HT1080 (cell line): Measurements from ENCODE around the gene TBL1XR1. TPM values are rescaled to one million over a fixed set of nuclear protein-coding genes. Genes with fewer than 3 reads are reported as not detected.
A peak's percentile ranks its signal among the peaks of the same experiment; 100 is the strongest.
"Not testable (repeated sequence)": the region's sequence is repeated elsewhere in the genome, so short reads cannot be mapped to it uniquely, and the experiment has no call there.

Source experiments
- DNase-seq: peaks from one replicate; pipeline ENCODE4 v3.0.0-alpha.2; 2015; ENCODE audit warnings: low read depth
- total RNA-seq: library from RNA; depleted of rRNA; stranded (reverse); fragments of >200 nt; shearing (Covaris generic); gene quantifications from 2 replicates; pipeline ENCODE4 v1.2.3, GENCODE V29; 2014

The TBL1XR1 gene
- total RNA-seq, 1 experiment from 2014 or later: 158 TPM

DNA sequence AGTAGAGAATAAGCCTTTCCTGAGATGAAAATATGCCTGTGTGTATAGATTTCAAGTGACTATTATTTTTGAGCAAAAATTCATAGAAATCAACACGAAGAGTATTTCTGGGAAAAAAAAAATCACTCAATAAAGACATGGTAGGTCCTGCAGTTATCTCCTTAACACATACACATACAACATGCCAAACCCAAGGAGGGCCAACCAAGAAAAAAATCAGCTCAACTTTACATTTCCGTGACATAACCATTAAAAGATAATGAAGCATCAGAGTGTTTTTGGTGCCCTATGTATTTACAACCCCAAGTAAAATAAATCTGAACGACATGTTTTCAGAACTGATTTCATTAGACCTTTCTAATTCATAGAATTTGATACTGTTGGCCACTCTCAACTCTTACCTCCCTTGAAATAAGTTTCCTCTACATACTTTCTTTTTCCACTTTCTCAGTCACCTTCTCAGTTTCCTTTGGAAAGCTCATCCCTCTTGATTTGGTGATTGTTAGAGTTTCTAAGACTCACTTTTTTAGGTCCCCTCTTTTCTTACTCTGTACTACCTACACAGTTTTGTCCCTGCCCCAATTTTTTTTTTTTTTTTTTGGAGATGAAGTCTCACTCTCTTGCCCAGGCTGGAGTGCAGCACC, 162.3 kb downstream of the TBL1XR1 start:
- no peak for DNase-seq

GRCh38 chr3:177026505-177027277, 170.6 kb downstream of the TBL1XR1 start:
- peak; percentile 26 for DNase-seq

DNA sequence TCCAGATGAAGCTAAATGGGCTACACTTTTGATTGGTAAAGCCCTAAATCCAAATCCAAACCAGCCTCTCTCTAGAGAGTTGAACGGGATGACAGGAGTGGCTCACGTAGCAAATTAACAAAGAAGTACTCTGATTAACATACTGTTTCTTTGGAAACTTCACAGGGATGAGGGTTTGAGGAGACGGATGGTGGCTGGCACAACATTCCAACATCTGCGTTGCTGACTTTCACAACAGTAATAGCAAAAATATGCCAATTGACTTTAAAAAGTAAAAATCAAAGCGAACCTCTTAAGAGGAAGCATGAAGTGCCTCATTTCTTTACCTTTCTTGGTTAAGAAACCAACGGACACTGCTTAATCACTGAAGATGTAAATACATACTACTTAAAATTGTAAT, 181.4 kb downstream of the TBL1XR1 start:
- no peak for DNase-seq

- no peak for DNase-seq
Measured at GRCh38 chr3:177013681-177014280, 183.5 kb downstream of the TBL1XR1 start.

DNA sequence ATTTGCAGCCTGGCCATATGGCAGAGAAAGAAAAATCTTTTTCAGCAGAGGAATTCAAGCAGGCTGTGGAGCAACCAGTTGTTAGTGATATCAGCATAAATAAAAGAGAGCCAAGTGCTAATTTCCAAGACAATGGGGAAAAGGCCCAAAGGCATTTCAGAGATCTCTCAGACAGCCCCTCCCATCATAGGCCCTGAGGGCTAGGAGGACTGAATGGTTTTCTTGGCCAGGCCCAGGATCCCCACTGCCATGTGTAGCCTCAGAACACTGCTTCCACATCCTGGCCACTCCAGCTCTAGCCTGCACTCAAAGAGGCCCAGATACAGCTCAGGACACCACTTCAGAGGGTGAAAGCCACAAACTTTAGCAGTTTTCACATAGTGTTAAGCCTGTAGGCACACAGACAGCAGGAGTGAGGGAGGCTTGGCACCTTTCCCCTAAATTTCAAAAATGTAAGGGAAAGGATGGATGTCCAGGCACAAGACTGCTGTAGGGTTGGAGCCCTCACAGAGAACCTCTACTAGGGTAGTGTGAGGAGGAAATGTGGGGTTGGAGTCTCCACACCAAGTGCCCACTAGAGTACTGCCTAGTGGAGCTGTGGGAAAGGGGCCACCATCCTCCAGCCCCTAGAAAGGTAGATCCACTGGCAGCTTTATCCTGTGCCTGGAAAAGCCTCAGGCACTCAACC, 191.4 kb downstream of the TBL1XR1 start:
- no peak for DNase-seq

DNA sequence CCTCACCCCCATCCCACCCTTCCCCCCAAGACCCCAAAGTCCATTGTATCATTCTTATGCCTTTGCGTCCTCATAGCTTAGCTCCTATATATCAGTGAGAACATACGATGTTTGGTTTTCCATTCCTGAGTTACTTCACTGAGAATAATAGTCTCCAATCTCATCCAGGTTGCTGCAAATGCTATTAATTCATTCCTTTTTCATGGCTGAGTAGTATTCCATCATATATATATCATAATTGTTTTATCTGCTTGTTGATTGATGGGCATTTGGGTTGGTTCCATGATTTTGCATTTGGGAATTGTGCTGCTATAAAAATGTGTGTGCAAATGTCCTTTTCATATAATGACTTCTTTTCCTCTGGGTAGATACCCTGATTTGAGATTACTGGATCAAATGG, 197.1 kb downstream of the TBL1XR1 start:
- DNase-seq: not testable (repeated sequence)

GRCh38 chr3:176995946-176996345, 201.3 kb downstream of the TBL1XR1 start:
- DNase-seq: no peak

- DNase-seq: no peak
Measured at GRCh38 chr3:176994891-176995781, 202.1 kb downstream of the TBL1XR1 start.

- no peak for DNase-seq
Measured at GRCh38 chr3:176994393-176994792, 202.9 kb downstream of the TBL1XR1 start.

GRCh38 chr3:176992978-176993377, 204.3 kb downstream of the TBL1XR1 start:
- DNase-seq: no peak

GRCh38 chr3:176992565-176992964, 204.7 kb downstream of the TBL1XR1 start:
- DNase-seq: no peak

GRCh38 chr3:176988795-176989194, 208.5 kb downstream of the TBL1XR1 start:
- DNase-seq: no peak

GRCh38 chr3:176987901-176988650, 209.2 kb downstream of the TBL1XR1 start:
- DNase-seq: peak; percentile 30

DNA sequence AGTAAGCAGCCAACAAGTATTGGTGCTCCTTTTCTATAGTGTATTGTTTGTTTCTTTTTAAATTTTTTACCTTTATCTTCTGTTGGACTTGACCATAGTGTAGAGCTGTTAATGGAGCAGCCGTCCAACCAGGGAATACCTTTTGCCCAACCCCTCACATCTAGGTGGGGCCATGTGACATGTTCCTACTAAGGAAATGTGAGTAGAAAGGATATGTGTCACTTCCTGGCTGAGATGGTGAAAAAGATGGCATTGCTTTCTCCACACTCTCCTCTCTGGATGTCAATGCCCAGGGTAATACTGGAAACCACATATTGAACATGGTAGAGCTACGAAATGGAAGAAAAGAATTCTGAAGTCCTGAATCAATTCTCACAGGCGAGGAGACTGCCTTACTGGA, 218.8 kb downstream of the TBL1XR1 start:
- DNase-seq: peak; percentile 89

- no peak for DNase-seq
Measured at GRCh38 chr3:176977331-176977730, 220.0 kb downstream of the TBL1XR1 start.

- no peak for DNase-seq
Measured at GRCh38 chr3:176976586-176976985, 220.7 kb downstream of the TBL1XR1 start.

DNA sequence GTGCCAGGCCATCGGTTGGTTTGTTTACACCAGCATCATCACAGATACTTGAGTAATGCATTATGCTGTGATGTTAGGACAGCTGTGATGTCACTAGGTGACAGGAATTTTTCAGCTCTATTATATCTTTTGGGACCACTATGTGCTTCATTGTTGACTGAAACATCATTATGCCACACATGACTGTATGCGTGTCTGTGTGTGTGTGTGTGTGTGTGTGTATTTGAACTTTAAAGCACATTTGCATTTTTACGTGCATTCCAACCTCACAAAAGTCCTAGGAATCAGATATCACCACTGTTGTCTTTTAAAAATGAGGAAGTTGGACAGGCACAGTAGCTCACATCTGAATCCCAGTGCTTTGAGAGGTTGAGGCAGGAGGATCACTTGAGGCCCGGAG, 223.0 kb downstream of the TBL1XR1 start:
- DNase-seq: no peak

- no peak for DNase-seq
Measured at GRCh38 chr3:176971613-176972174, 225.6 kb downstream of the TBL1XR1 start.

GRCh38 chr3:176970770-176971169, 226.5 kb downstream of the TBL1XR1 start:
- DNase-seq: no peak

GRCh38 chr3:176969506-176969905, 227.8 kb downstream of the TBL1XR1 start:
- no peak for DNase-seq
